Muscle layer of duodenum (tissue), 2 donors: ENCODE results near the gene ELOF1.

ENCODE experiments used
- H3K27ac ChIP-seq: one replicate; pipeline ENCODE4 v1.7.0; 2013; ENCODE audit warnings: mild to moderate bottlenecking, low read length
- H3K27me3 ChIP-seq: one replicate; pipeline ENCODE4 v1.7.0; 2013; ENCODE audit warnings: low read depth, mild to moderate bottlenecking, control low read depth, low read length
- H3K36me3 ChIP-seq, 2 donors: one replicate each; pipeline ENCODE4 v1.7.0; 2013; ENCODE audit warnings: low read length in 2 of 2, control low read depth in 1 of 2, mild to moderate bottlenecking in 1 of 2; ENCODE audit not compliant: insufficient read depth in 2 of 2, control insufficient read depth in 1 of 2
- H3K4me1 ChIP-seq, 2 donors: one replicate each; pipeline ENCODE4 v1.7.0; 2013; ENCODE audit warnings: low read length in 2 of 2, mild to moderate bottlenecking in 2 of 2, control low read depth in 1 of 2, moderate library complexity in 1 of 2; ENCODE audit not compliant: insufficient read depth in 2 of 2, control insufficient read depth in 1 of 2
- H3K4me3 ChIP-seq, 2 donors: one replicate each; pipeline ENCODE4 v1.7.0; 2013; ENCODE audit warnings: low read length in 2 of 2, low read depth in 1 of 2, mild to moderate bottlenecking in 1 of 2
- H3K9me3 ChIP-seq, 2 donors: one replicate each; pipeline ENCODE4 v1.7.0; 2013; ENCODE audit warnings: low read length in 2 of 2, control low read depth in 1 of 2, mild to moderate bottlenecking in 1 of 2; ENCODE audit not compliant: control insufficient read depth in 1 of 2
- donor health status: healthy.

ELOF1 gene

GRCh38 chr19:11549386-11549953 is 9.6 kb downstream of the ELOF1 start:
- Histone ChIP-seq H3K4me3 (no peak overlapping the region), H3K27ac (no peak overlapping the region), H3K9me3 (no peaks in the 10 kb centered on the region), H3K4me1 (peaks cover 0 to 10% of the 10 kb centered on the region in 2 donors), H3K27me3 (no peaks in the 10 kb centered on the region), H3K36me3 (peaks cover 9 to 51% of the 10 kb centered on the region in 2 donors)

- H3K4me1 ChIP-seq: peaks cover 0 to 16% of the 10 kb centered on the region in 2 donors
- no peak overlapping the region for H3K4me3 ChIP-seq
- no peak overlapping the region for H3K27ac ChIP-seq
- no peaks in the 10 kb centered on the region for H3K9me3 ChIP-seq
- H3K36me3 ChIP-seq: peaks cover 4 to 43% of the 10 kb centered on the region in 2 donors
- H3K27me3 ChIP-seq: no peaks in the 10 kb centered on the region
These were observed 10.9 kb downstream of the ELOF1 start for GRCh38 chr19:11547929-11548700.

- Histone ChIP-seq H3K4me1 (peaks cover 0 to 15% of the 10 kb centered on the region in 2 donors), H3K27ac (no peak overlapping the region), H3K36me3 (peaks cover 0 to 18% of the 10 kb centered on the region in 2 donors), H3K9me3 (no peaks in the 10 kb centered on the region), H3K27me3 (no peaks in the 10 kb centered on the region), H3K4me3 (peak overlapping the region; percentile 46 to 64)
These were observed 17.8 kb downstream of the ELOF1 start for GRCh38 chr19:11541238-11541637.

GRCh38 chr19:11540645-11541044 is 18.4 kb downstream of the ELOF1 start:
- peak overlapping the region; percentile 46 to 64 for H3K4me3 ChIP-seq
- H3K27me3 ChIP-seq: no peaks in the 10 kb centered on the region
- peaks cover 0 to 14% of the 10 kb centered on the region in 2 donors for H3K36me3 ChIP-seq
- peak overlapping the region; percentile 67 for H3K27ac ChIP-seq
- peaks cover 2 to 15% of the 10 kb centered on the region in 2 donors for H3K4me1 ChIP-seq
- H3K9me3 ChIP-seq: no peaks in the 10 kb centered on the region

- peaks cover 0 to 14% of the 10 kb centered on the region in 2 donors for H3K36me3 ChIP-seq
- H3K27me3 ChIP-seq: no peaks in the 10 kb centered on the region
- H3K27ac ChIP-seq: peak overlapping the region; percentile 91
- no peaks in the 10 kb centered on the region for H3K9me3 ChIP-seq
- H3K4me1 ChIP-seq: peaks cover 4 to 10% of the 10 kb centered on the region in 2 donors
- H3K4me3 ChIP-seq: peak overlapping the region; percentile 61 to 64
These were observed 19.3 kb downstream of the ELOF1 start for GRCh38 chr19:11539495-11540365.

GRCh38 chr19:11538232-11539036 is 20.6 kb downstream of the ELOF1 start, which contains the start of gene CNN1:
Gene CNN1, plus strand, starts transcription at chr19:11538851. Its CDS starts 77 bp downstream, at chr19:11538928.
- no peaks in the 10 kb centered on the region for H3K27me3 ChIP-seq
- H3K4me3 ChIP-seq: peak within 1 kb of the TSS; percentile 61 to 64
- no peaks in the 10 kb centered on the region for H3K9me3 ChIP-seq
- peaks cover 0 to 8% of the 10 kb centered on the region in 2 donors for H3K36me3 ChIP-seq
- peaks cover 4% of the 10 kb centered on the region in 2 donors for H3K4me1 ChIP-seq
- H3K27ac ChIP-seq: peak within 1 kb of the TSS; percentile 91

GRCh38 chr19:11535792-11536595 is 23.0 kb downstream of the ELOF1 start:
- Histone ChIP-seq H3K4me3 (peak overlapping the region; percentile 31 to 53), H3K27ac (peak overlapping the region; percentile 88), H3K27me3 (no peaks in the 10 kb centered on the region)

GRCh38 chr19:11534948-11535347 is 24.1 kb downstream of the ELOF1 start:
- H3K4me3 ChIP-seq: no peak overlapping the region
- H3K27ac ChIP-seq: peak overlapping the region; percentile 56
- H3K27me3 ChIP-seq: no peaks in the 10 kb centered on the region
- H3K9me3 ChIP-seq: no peaks in the 10 kb centered on the region
- peaks cover 2 to 4% of the 10 kb centered on the region in 2 donors for H3K4me1 ChIP-seq
- H3K36me3 ChIP-seq: no peaks in the 10 kb centered on the region

More at GRCh38 chr19:11535792-11536595, 23.0 kb downstream of the ELOF1 start:
- Histone ChIP-seq H3K4me1 (peaks cover 4% of the 10 kb centered on the region in 2 donors), H3K36me3 (peaks cover 0 to 2% of the 10 kb centered on the region in 2 donors), H3K9me3 (no peaks in the 10 kb centered on the region)

- H3K36me3 ChIP-seq: no peaks in the 10 kb centered on the region
- H3K9me3 ChIP-seq: no peaks in the 10 kb centered on the region
- no peaks in the 10 kb centered on the region for H3K27me3 ChIP-seq
- peak overlapping the region; percentile 56 for H3K27ac ChIP-seq
- H3K4me3 ChIP-seq: no peak overlapping the region
- peaks cover 0 to 4% of the 10 kb centered on the region in 2 donors for H3K4me1 ChIP-seq
These were observed 24.5 kb downstream of the ELOF1 start for GRCh38 chr19:11534538-11534937.

GRCh38 chr19:11530432-11530831 is 28.6 kb downstream of the ELOF1 start:
- no peak overlapping the region for H3K4me3 ChIP-seq
- peaks cover 0 to 5% of the 10 kb centered on the region in 2 donors for H3K36me3 ChIP-seq
- H3K9me3 ChIP-seq: no peaks in the 10 kb centered on the region
- no peak overlapping the region for H3K27ac ChIP-seq
- no peaks in the 10 kb centered on the region for H3K27me3 ChIP-seq
- H3K4me1 ChIP-seq: peaks cover 4 to 13% of the 10 kb centered on the region in 2 donors
